Mesendoderm (in vitro differentiated cells): Measurements from ENCODE around the gene MFAP3L.

ENCODE experiments used
- DNase-seq: peaks from one replicate; pipeline ENCODE4 v3.0.0; 2013
- H2AK5ac ChIP-seq: 2 replicates; pipeline ENCODE4 v1.6.1; 2013; ENCODE audit warnings: low read length, inconsistent platforms
- H2BK120ac ChIP-seq: 2 replicates; pipeline ENCODE4 v1.6.1; 2013; ENCODE audit warnings: low read depth, mild to moderate bottlenecking, low read length, moderate library complexity, mixed read lengths
- H2BK15ac ChIP-seq: replicated peaks from 2 replicates; pipeline ENCODE4 v1.6.1; 2013; ENCODE audit warnings: low read depth, mild to moderate bottlenecking, moderate library complexity
- H2BK5ac ChIP-seq: 2 replicates; pipeline ENCODE4 v1.6.1; 2013; ENCODE audit warnings: low read length, inconsistent platforms
- H3K18ac ChIP-seq: 2 replicates; pipeline ENCODE4 v1.6.1; 2013; ENCODE audit warnings: mild to moderate bottlenecking, low read length, mixed read lengths
- H3K23ac ChIP-seq: one replicate; pipeline ENCODE4 v1.6.1; 2013; ENCODE audit warnings: low read length
- H3K27ac ChIP-seq: 2 replicates; pipeline ENCODE4 v1.5.1; 2013; ENCODE audit warnings: low read depth, mild to moderate bottlenecking, inconsistent platforms, low read length, moderate library complexity
- H3K27me3 ChIP-seq: 2 replicates; pipeline ENCODE4 v1.6.1; 2013; ENCODE audit warnings: low read length, control low read depth, mild to moderate bottlenecking, inconsistent platforms; ENCODE audit not compliant: insufficient read depth, poor library complexity
- H3K36me3 ChIP-seq: 2 replicates; pipeline ENCODE4 v1.6.1; 2013; ENCODE audit warnings: low read length, inconsistent platforms; ENCODE audit not compliant: control insufficient read depth, insufficient read depth
- H3K4ac ChIP-seq: one replicate; pipeline ENCODE4 v1.6.1; 2013; ENCODE audit warnings: low read depth, mild to moderate bottlenecking, low read length, moderate library complexity
- H3K4me1 ChIP-seq: 2 replicates; pipeline ENCODE4 v1.6.1; 2013; ENCODE audit warnings: low read depth, low read length, inconsistent platforms; ENCODE audit not compliant: control insufficient read depth
- H3K4me2 ChIP-seq: 2 replicates; pipeline ENCODE4 v1.6.1; 2013; ENCODE audit warnings: low read length
- H3K4me3 ChIP-seq: 2 replicates; pipeline ENCODE4 v1.5.1; 2013; ENCODE audit warnings: mild to moderate bottlenecking, low read length
- H3K56ac ChIP-seq: one replicate; pipeline ENCODE4 v1.6.1; 2013; ENCODE audit warnings: low read length
- H3K79me1 ChIP-seq: 2 replicates; pipeline ENCODE4 v1.6.1; 2013; ENCODE audit warnings: low read length, inconsistent platforms
- H3K79me2 ChIP-seq: 2 replicates; pipeline ENCODE4 v1.6.1; 2013; ENCODE audit warnings: mild to moderate bottlenecking, low read length; ENCODE audit not compliant: control insufficient read depth, insufficient read depth
- H3K9ac ChIP-seq: 2 replicates; pipeline ENCODE4 v1.6.1; 2013; ENCODE audit warnings: low read length, inconsistent platforms
- H4K5ac ChIP-seq: one replicate; pipeline ENCODE4 v1.6.1; 2013; ENCODE audit warnings: low read length
- H4K8ac ChIP-seq: one replicate; pipeline ENCODE4 v1.6.1; 2013; ENCODE audit warnings: low read depth, mild to moderate bottlenecking, control low read depth, low read length, moderate library complexity
- WGBS: extraction: QIAGEN DNeasy Blood & Tissue Kit; methylation state at CpG from one replicate; pipeline ENCODE4 v1.1.7; 2013; ENCODE audit warnings: low lambda C conversion rate, missing lambda C conversion rate; ENCODE audit not compliant: insufficient coverage; ENCODE audit errors: extremely low coverage; 5-methylcytosine and 5-hydroxymethylcytosine counted together

MFAP3L gene

DNA sequence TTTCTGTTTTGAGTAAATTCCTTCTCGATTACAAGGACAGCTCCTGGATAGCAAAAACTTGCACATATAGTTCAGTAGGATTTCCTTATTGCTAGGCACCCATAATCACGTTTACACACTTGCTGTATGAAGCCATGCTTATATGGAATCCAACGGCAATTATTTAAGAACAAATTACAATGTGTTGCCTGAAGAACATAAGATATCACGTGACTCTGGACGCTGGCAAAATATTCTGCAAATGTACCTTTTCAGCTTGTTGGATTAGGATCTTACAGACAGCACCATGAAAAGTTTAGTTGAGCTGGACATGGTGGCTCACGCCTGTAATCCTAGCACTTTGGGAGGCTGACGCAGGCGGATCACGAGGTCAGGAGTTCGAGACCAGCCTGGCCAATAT lies 17.4 kb downstream of the MFAP3L start:
- H3K79me1 ChIP-seq = peaks cover 2% of the 10 kb centered on the region
- H4K8ac ChIP-seq = no peak overlapping the region
- H2BK15ac ChIP-seq = no peak overlapping the region
- no peak overlapping the region for H4K5ac ChIP-seq
- H3K4me3 ChIP-seq = no peak overlapping the region
- no peak overlapping the region for H3K23ac ChIP-seq
- no peak overlapping the region for H3K27ac ChIP-seq
- no peaks in the 10 kb centered on the region for H3K36me3 ChIP-seq
- no peak overlapping the region for H3K9ac ChIP-seq
- H2BK120ac ChIP-seq = no peak overlapping the region
- H3K4me1 ChIP-seq = no peaks in the 10 kb centered on the region
- H3K27me3 ChIP-seq = no peaks in the 10 kb centered on the region
- DNase-seq = no peak
- no peak overlapping the region for H3K4me2 ChIP-seq
- no CpG with 5 or more reads among the region's 10 CpGs for WGBS
- no peaks in the 10 kb centered on the region for H3K79me2 ChIP-seq
- H3K4ac ChIP-seq = no peak overlapping the region
- H2AK5ac ChIP-seq = no peak overlapping the region
- H3K18ac ChIP-seq = no peak overlapping the region
- no peak overlapping the region for H3K56ac ChIP-seq
- no peak overlapping the region for H2BK5ac ChIP-seq

DNA sequence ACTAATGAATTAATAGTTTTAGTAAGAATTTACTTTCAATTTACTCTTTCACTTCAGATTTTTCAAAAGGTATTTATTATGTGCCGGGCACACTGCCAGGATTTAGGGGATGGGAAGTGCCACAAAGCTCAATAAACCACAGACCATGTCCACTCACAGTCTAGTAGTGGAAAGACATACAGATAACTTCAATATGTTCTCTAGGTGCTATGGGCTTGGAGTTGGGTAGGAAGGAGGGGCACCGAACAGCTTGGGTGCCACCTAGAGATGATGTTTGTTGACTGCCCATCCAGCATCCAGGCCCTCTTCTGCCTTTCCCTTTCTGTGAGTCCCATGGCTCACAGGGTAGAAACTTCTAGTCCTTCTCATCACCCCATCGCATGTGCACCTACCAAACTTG lies 17.8 kb downstream of the MFAP3L start:
- H3K36me3 ChIP-seq = no peaks in the 10 kb centered on the region
- WGBS = no CpG with 5 or more reads among the region's 3 CpGs
- no peak overlapping the region for H2BK15ac ChIP-seq
- no peaks in the 10 kb centered on the region for H3K27me3 ChIP-seq
- no peak overlapping the region for H3K23ac ChIP-seq
- no peak overlapping the region for H3K27ac ChIP-seq
- H3K56ac ChIP-seq = no peak overlapping the region
- no peak overlapping the region for H2BK5ac ChIP-seq
- no peaks in the 10 kb centered on the region for H3K79me2 ChIP-seq
- no peak for DNase-seq
- no peak overlapping the region for H3K4me3 ChIP-seq
- no peak overlapping the region for H4K8ac ChIP-seq
- H3K4me2 ChIP-seq = no peak overlapping the region
- no peak overlapping the region for H2AK5ac ChIP-seq
- H3K4ac ChIP-seq = no peak overlapping the region
- no peak overlapping the region for H3K9ac ChIP-seq
- peaks cover 2% of the 10 kb centered on the region for H3K79me1 ChIP-seq
- no peaks in the 10 kb centered on the region for H3K4me1 ChIP-seq
- H2BK120ac ChIP-seq = no peak overlapping the region
- H3K18ac ChIP-seq = no peak overlapping the region
- H4K5ac ChIP-seq = no peak overlapping the region

DNA sequence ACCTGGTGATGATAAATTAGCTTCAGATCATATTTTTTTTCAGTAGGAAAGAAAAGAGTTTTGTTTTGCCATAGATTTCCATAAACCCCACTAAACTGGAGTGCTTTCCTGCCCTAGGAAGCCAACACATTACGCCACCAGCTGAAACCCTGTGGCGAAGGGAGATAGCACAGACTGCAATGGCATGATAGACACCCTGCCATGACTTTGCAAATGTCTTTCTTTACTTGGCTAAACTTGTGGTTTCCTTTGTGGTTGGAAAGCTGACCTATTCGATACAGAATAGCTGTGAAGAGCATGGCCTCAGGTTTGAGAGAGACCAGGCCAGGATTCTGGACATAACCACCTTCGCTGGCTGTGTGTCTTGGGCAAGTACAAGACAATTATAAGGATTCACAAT lies 19.1 kb downstream of the MFAP3L start:
- Histone ChIP-seq H3K56ac (no peak overlapping the region), H3K4me2 (no peak overlapping the region), H3K9ac (no peak overlapping the region), H3K79me2 (no peaks in the 10 kb centered on the region), H3K18ac (no peak overlapping the region), H3K23ac (no peak overlapping the region), H3K79me1 (peaks cover 2% of the 10 kb centered on the region), H3K27ac (no peak overlapping the region), H3K27me3 (no peaks in the 10 kb centered on the region), H3K4me3 (no peak overlapping the region), H2BK15ac (no peak overlapping the region), H2BK5ac (no peak overlapping the region), H2BK120ac (no peak overlapping the region), H3K36me3 (no peaks in the 10 kb centered on the region), H4K5ac (no peak overlapping the region), H3K4me1 (peaks cover under 1% of the 10 kb centered on the region), H3K4ac (no peak overlapping the region), H2AK5ac (no peak overlapping the region), H4K8ac (no peak overlapping the region)
- DNase-seq = no peak
- WGBS = no CpG with 5 or more reads among the region's 4 CpGs

DNA sequence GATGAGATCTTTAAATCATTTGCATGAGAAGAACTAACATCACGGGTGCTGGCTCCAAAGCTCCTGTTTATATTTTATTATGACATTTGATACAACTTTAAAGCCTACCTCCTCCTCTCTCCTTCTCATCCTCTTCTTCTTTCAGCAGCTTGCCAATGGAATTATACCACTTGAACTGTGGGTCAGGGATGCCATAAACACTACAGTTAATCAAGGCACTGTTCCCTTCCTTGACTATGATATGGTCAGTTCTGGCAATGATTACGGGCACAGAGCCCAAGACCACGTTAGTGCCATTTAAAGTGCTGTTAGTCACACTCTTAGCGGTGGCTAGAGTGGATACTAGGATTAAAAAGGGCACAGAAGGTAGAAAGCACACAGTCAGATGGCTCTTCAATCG lies 20.7 kb downstream of the MFAP3L start:
- H3K36me3 ChIP-seq = no peaks in the 10 kb centered on the region
- H3K4ac ChIP-seq = no peak overlapping the region
- peaks cover 2% of the 10 kb centered on the region for H3K79me1 ChIP-seq
- H3K4me3 ChIP-seq = no peak overlapping the region
- no CpG with 5 or more reads among the region's 5 CpGs for WGBS
- H4K5ac ChIP-seq = no peak overlapping the region
- H2BK15ac ChIP-seq = no peak overlapping the region
- no peak overlapping the region for H3K18ac ChIP-seq
- no peaks in the 10 kb centered on the region for H3K27me3 ChIP-seq
- no peak overlapping the region for H3K27ac ChIP-seq
- H3K4me2 ChIP-seq = no peak overlapping the region
- no peak overlapping the region for H4K8ac ChIP-seq
- peaks cover 4% of the 10 kb centered on the region for H3K4me1 ChIP-seq
- peak overlapping the region; percentile 44 for H3K56ac ChIP-seq
- H3K23ac ChIP-seq = no peak overlapping the region
- H2AK5ac ChIP-seq = no peak overlapping the region
- no peak for DNase-seq
- H2BK5ac ChIP-seq = no peak overlapping the region
- H2BK120ac ChIP-seq = no peak overlapping the region
- no peak overlapping the region for H3K9ac ChIP-seq
- H3K79me2 ChIP-seq = no peaks in the 10 kb centered on the region

DNA sequence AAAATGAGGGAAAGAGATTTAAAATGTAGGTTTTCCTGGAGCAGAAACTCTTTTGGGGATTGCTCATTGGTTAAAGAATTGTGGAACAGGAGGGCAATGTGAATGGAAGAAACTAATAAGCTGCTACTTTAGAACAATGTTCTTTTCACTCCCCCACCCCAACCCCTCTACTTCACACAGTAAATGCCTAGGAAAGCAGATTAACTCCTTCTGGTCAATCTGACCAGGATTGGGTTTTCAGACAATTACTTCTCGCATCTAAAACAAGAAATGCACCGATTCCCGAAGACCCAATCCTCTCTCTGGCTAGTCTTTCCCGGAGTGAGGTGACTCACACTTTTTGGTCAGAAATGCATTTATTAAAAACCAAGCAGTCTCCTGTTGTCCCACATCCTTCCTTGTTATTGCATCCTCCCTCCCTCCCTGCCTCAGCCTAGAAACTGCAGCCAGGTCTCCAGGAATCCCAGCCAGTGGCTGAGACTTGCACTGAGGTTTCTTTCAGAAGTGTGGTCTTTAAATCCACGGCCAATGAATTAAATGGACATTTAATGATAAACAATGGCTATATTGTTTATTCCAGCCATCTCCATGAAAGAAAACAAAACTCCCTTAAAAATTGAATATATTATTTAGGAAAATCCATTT lies 21.4 kb downstream of the MFAP3L start:
- Histone ChIP-seq H3K56ac (no peak overlapping the region), H4K5ac (no peak overlapping the region), H2BK5ac (no peak overlapping the region), H3K79me1 (peaks cover 2% of the 10 kb centered on the region), H3K18ac (no peak overlapping the region), H2BK120ac (no peak overlapping the region), H3K27me3 (no peaks in the 10 kb centered on the region), H3K4me2 (no peak overlapping the region), H3K4me1 (peaks cover 4% of the 10 kb centered on the region), H2BK15ac (no peak overlapping the region), H3K23ac (no peak overlapping the region), H3K36me3 (no peaks in the 10 kb centered on the region), H2AK5ac (no peak overlapping the region), H3K79me2 (no peaks in the 10 kb centered on the region), H3K4me3 (no peak overlapping the region), H3K9ac (no peak overlapping the region), H3K27ac (no peak overlapping the region), H3K4ac (no peak overlapping the region), H4K8ac (no peak overlapping the region)
- peak; percentile 39 for DNase-seq
- no CpG with 5 or more reads among the region's 5 CpGs for WGBS
